Osteocyte (in vitro differentiated cells): ENCODE measurements around the gene CYFIP2. TPM values are rescaled to one million over a fixed set of nuclear protein-coding genes. Genes with fewer than 3 reads are reported as not detected.

Experiments
- DNase-seq: peaks from one replicate; pipeline ENCODE4 v3.0.0; 2021; ENCODE audit warnings: mixed read lengths; ENCODE audit not compliant: unreplicated experiment; ENCODE audit errors: extremely low spot score
- H3K27ac Mint-ChIP-seq: one replicate; pipeline ENCODE4 v1.8.0; 2021; ENCODE audit warnings: mild to moderate bottlenecking, mixed read lengths; ENCODE audit not compliant: unreplicated experiment
- H3K27me3 Mint-ChIP-seq: one replicate; pipeline ENCODE4 v1.8.0; 2021; ENCODE audit warnings: mixed read lengths; ENCODE audit not compliant: unreplicated experiment
- H3K36me3 Mint-ChIP-seq: one replicate; pipeline ENCODE4 v1.8.0; 2021; ENCODE audit warnings: mixed read lengths; ENCODE audit not compliant: unreplicated experiment
- H3K4me1 Mint-ChIP-seq: one replicate; pipeline ENCODE4 v1.8.0; 2021; ENCODE audit warnings: mixed read lengths; ENCODE audit not compliant: unreplicated experiment
- H3K4me3 Mint-ChIP-seq: one replicate; pipeline ENCODE4 v1.8.0; 2021; ENCODE audit warnings: mild to moderate bottlenecking, moderate library complexity, mixed read lengths; ENCODE audit not compliant: unreplicated experiment
- H3K9me3 Mint-ChIP-seq: one replicate; pipeline ENCODE4 v1.8.0; 2021; ENCODE audit warnings: mixed read lengths; ENCODE audit not compliant: unreplicated experiment
- CTCF ChIP-seq: fragments of 200-600 bp; sonication (generic); IDR thresholded peaks from 2 replicates; pipeline ENCODE4 v1.5.0; 2021; ENCODE audit warnings: antibody characterized with exemption, mild to moderate bottlenecking, moderate library complexity
- total RNA-seq: library from RNA; stranded (reverse); gene quantifications from 2 replicates; pipeline ENCODE4 v1.2.1, GENCODE V29; 2021

CYFIP2 gene
- total RNA-seq, 1 donor from 2014 or later: 26.4 TPM

GRCh38 chr5:157292599-157292998 lies 26.7 kb downstream of the CYFIP2 start:
- no peak for DNase-seq
- H3K9me3 Mint-ChIP-seq: no peaks in the 10 kb centered on the region
- H3K4me3 Mint-ChIP-seq: no peak overlapping the region
- peaks cover 19% of the 10 kb centered on the region for H3K4me1 Mint-ChIP-seq
- no peaks in the 10 kb centered on the region for H3K27me3 Mint-ChIP-seq
- peaks cover 13% of the 10 kb centered on the region for H3K36me3 Mint-ChIP-seq
- H3K27ac Mint-ChIP-seq: no peak overlapping the region
- TF ChIP-seq CTCF: no peak

- no peaks in the 10 kb centered on the region for H3K27me3 Mint-ChIP-seq
- peaks cover 19% of the 10 kb centered on the region for H3K4me1 Mint-ChIP-seq
- peak; percentile 46 for DNase-seq
- no peak for TF ChIP-seq CTCF
- no peak overlapping the region for H3K27ac Mint-ChIP-seq
- H3K9me3 Mint-ChIP-seq: no peaks in the 10 kb centered on the region
- no peak overlapping the region for H3K4me3 Mint-ChIP-seq
- peaks cover 15% of the 10 kb centered on the region for H3K36me3 Mint-ChIP-seq
Observed at GRCh38 chr5:157294407-157295091, 28.6 kb downstream of the CYFIP2 start.

GRCh38 chr5:157295247-157295646 lies 29.3 kb downstream of the CYFIP2 start:
- H3K27ac Mint-ChIP-seq: no peak overlapping the region
- no peak for TF ChIP-seq CTCF
- no peak for DNase-seq
- no peaks in the 10 kb centered on the region for H3K27me3 Mint-ChIP-seq
- H3K4me3 Mint-ChIP-seq: no peak overlapping the region
- peaks cover 16% of the 10 kb centered on the region for H3K4me1 Mint-ChIP-seq
- no peaks in the 10 kb centered on the region for H3K9me3 Mint-ChIP-seq
- H3K36me3 Mint-ChIP-seq: peaks cover 15% of the 10 kb centered on the region

- no peaks in the 10 kb centered on the region for H3K9me3 Mint-ChIP-seq
- TF ChIP-seq CTCF: no peak
- peaks cover 15% of the 10 kb centered on the region for H3K36me3 Mint-ChIP-seq
- no peaks in the 10 kb centered on the region for H3K4me1 Mint-ChIP-seq
- DNase-seq: peak; percentile 48
- H3K4me3 Mint-ChIP-seq: no peak overlapping the region
- H3K27ac Mint-ChIP-seq: no peak overlapping the region
- no peaks in the 10 kb centered on the region for H3K27me3 Mint-ChIP-seq
Observed at GRCh38 chr5:157300564-157300963, 34.6 kb downstream of the CYFIP2 start.

GRCh38 chr5:157301066-157301465 lies 35.1 kb downstream of the CYFIP2 start:
- no peak for TF ChIP-seq CTCF
- Mint-ChIP-seq H3K4me1 (no peaks in the 10 kb centered on the region), H3K4me3 (no peak overlapping the region), H3K27me3 (no peaks in the 10 kb centered on the region), H3K36me3 (peaks cover 15% of the 10 kb centered on the region), H3K9me3 (no peaks in the 10 kb centered on the region), H3K27ac (no peak overlapping the region)
- no peak for DNase-seq
